ENCODE measurements around the gene OTOP2. TPM values are rescaled to one million over a fixed set of nuclear protein-coding genes. Genes with fewer than 3 reads are reported as not detected.

OTOP2 gene
- total RNA-seq, 4 donors from 2014 or later, result not detected

GRCh38 chr17:74972107-74972972 is 48.3 kb downstream of the OTOP2 start, which contains the start of gene HID1:
Gene HID1, minus strand, starts transcription at chr17:74972759. Its CDS starts 103 bp downstream, at chr17:74972656.
- DNase-seq (ENCODE audit: low spot score in 2 of 2), result peak in 1 of 2 donors; percentile 85
- intact Hi-C loops (cut with DNase I; ENCODE audit: low total_unique reads), result no loop called here

GRCh38 chr17:74972973-74973328 is 48.9 kb downstream of the OTOP2 start:
- intact Hi-C loops (cut with DNase I; ENCODE audit: low total_unique reads), result no loop called here
- TF ChIP-seq POLR2A (IDR thresholded peaks at IDR 0.05) (no peak), CTCF (IDR thresholded peaks at IDR 0.05) (no peak)
- H3K4me3 ChIP-seq (ENCODE audit: low read depth, poor library complexity, severe bottlenecking), result no peak overlapping the region
- WGBS, 2 donors, result 21 to 22% methylated on average over 17 of the region's 17 CpGs
- no peak for DNase-seq (ENCODE audit: low spot score in 2 of 2)

More at GRCh38 chr17:74972107-74972972, 48.3 kb downstream of the OTOP2 start, which contains the start of gene HID1:
- TF ChIP-seq POLR2A (IDR thresholded peaks at IDR 0.05) (no peak), CTCF (IDR thresholded peaks at IDR 0.05) (no peak)
- H3K4me3 ChIP-seq (ENCODE audit: low read depth, poor library complexity, severe bottlenecking), result peak within 1 kb of the TSS; percentile 18
- WGBS, 2 donors, result 3 to 11% methylated on average over 31 to 45 of the region's 95 CpGs

GRCh38 chr17:74975943-74976342 is 51.9 kb downstream of the OTOP2 start:
- no peak for DNase-seq (ENCODE audit: low spot score in 2 of 2)
- TF ChIP-seq POLR2A (IDR thresholded peaks at IDR 0.05), result no peak
- no peak for TF ChIP-seq CTCF (IDR thresholded peaks at IDR 0.05)
- WGBS, 2 donors, result 74 to 83% methylated on average over 4 of the region's 4 CpGs
- intact Hi-C loops (cut with DNase I; ENCODE audit: low total_unique reads), result no loop called here
- no peak overlapping the region for H3K4me3 ChIP-seq (ENCODE audit: low read depth, poor library complexity, severe bottlenecking)

DNA sequence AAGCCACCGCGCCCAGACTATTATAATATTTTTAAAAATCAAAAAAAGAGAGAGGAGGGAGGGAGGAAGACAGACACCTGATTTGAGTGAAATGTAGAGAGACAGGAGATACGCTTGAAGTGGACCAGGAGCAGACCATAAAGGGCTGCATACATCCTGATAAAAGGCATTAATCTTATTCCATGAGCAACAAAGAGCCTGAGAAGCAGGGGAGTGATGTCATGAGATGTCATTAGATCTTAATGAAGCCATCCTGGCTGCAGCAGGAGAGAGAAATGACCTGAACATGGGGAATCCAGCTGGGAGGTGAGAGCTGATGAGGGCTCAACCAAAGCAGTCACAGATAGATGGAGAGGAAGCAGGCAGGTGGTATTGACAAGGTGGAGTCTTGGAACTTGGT is 53.7 kb downstream of the OTOP2 start:
- DNase-seq (ENCODE audit: low spot score in 2 of 2), result no peak
- TF ChIP-seq CTCF (IDR thresholded peaks at IDR 0.05) (no peak), POLR2A (IDR thresholded peaks at IDR 0.05) (no peak)
- no peak overlapping the region for H3K4me3 ChIP-seq (ENCODE audit: low read depth, poor library complexity, severe bottlenecking)
- intact Hi-C loops (cut with DNase I; ENCODE audit: low total_unique reads), result no loop called here
- 93 to 96% methylated on average over 3 of the region's 3 CpGs for WGBS, 2 donors

DNA sequence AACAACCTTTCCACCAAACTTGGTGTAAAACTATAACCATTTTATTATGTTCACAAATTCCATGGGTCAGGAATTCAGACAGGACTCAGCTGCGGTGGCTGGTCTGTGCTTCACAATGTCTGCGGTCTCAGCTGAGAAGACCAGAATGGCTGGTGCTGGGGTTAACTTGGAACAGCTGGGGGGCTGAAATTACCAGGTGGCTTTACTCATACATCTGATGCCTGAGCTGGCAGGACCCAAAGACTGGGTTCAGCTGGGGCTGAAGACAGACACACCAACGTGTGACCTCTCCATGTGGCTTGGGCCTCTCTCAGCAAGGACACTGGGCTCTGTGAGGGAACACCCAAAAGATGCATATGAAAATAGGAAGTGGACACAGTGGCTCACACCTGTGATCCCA is 54.2 kb downstream of the OTOP2 start:
- intact Hi-C loops (cut with DNase I; ENCODE audit: low total_unique reads), result no loop called here
- WGBS, 2 donors, result 86% methylated on average over 2 to 3 of the region's 3 CpGs
- DNase-seq (ENCODE audit: low spot score in 2 of 2), result no peak

More for the DNA sequence above, 54.2 kb downstream of the OTOP2 start:
- TF ChIP-seq CTCF (IDR thresholded peaks at IDR 0.05) (no peak), POLR2A (IDR thresholded peaks at IDR 0.05) (no peak)
- no peak overlapping the region for H3K4me3 ChIP-seq (ENCODE audit: low read depth, poor library complexity, severe bottlenecking)
